ENCODE measurements around the gene DNAH2. TPM values are rescaled to one million over a fixed set of nuclear protein-coding genes. Genes with fewer than 3 reads are reported as not detected.

DNAH2 gene
- total RNA-seq, 1 donor from 2014 or later, result not detected

GRCh38 chr17:7881276-7882054 lies 163.9 kb downstream of the DNAH2 start:
- DNase-seq, result no peak

DNA sequence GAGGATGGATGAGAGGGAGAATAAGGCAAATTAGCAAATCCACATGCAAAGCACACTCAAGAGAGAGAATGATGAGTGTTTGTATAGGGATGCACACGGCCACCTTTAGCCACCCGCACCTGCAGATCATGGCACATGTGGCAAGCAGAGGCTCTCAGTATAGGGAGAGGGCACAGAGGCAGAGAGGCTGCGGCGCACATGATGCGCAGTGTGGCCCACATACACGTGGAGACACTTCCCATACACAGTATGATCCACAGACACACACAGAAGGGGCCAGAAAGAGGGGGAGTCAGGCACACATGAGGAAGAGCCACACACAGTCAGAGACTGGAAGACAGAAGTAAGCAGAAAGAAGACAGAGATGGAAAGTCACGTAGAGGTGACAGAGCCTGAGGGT lies 164.5 kb downstream of the DNAH2 start:
- no peak for DNase-seq

DNA sequence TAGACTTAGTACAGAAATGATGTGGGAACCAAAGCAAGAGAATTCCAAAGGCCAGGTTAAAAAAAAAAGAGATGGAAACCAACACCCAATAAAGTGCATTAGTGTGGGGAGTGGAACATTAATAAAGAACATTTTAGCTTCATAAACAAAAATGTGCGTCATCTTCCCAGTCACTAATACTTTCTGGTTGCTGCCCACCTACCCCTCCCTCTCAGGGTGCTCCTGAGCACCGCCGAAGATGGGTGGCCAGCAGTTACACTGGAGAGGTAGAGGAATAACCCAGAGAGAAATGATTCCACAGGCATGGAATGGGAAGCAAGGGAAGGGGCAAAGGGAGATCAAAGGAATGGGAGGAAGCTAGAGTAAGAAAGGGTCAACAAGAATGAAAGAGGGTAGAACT lies 165.1 kb downstream of the DNAH2 start:
- no peak for DNase-seq

Other genes starting within 250 kb of the DNAH2 start
- gene ZBTB4, start 238.1 kb upstream of the DNAH2 start, total RNA-seq, result 10.4 and 16.4 TPM in 2 replicates
- not detected in 2 replicates for gene SLC35G6, start 236.3 kb upstream of the DNAH2 start, total RNA-seq
- gene POLR2A, start 233.4 kb upstream of the DNAH2 start, total RNA-seq, result 81.2 and 139 TPM in 2 replicates
- 9.2 and 26.1 TPM in 2 replicates for gene TNFSF12, start 168.7 kb upstream of the DNAH2 start, total RNA-seq
- gene TNFSF13, start 159.0 kb upstream of the DNAH2 start, total RNA-seq, result 0.88 and 1.2 TPM in 2 replicates
- 79.8 and 89.3 TPM in 2 replicates for gene SENP3, start 155.8 kb upstream of the DNAH2 start, total RNA-seq
- 0.17 and 2.1 TPM in 2 replicates for gene CD68, start 138.1 kb upstream of the DNAH2 start, total RNA-seq
- gene MPDU1, start 133.9 kb upstream of the DNAH2 start, total RNA-seq, result 113 and 133 TPM in 2 replicates
- gene SOX15, start 127.7 kb upstream of the DNAH2 start, total RNA-seq, result 0.14 and 0.17 TPM in 2 replicates
- 38.8 and 51.1 TPM in 2 replicates for gene FXR2, start 102.8 kb upstream of the DNAH2 start, total RNA-seq
- 20.8 and 31.5 TPM in 2 replicates for gene SAT2, start 89.9 kb upstream of the DNAH2 start, total RNA-seq
- gene SHBG, start 87.6 kb upstream of the DNAH2 start, total RNA-seq, result 0.51 TPM in 1 of 2 replicates, not detected in the other
- not detected in 2 replicates for gene ATP1B2, start 66.8 kb upstream of the DNAH2 start, total RNA-seq
- 36.1 and 69.7 TPM in 2 replicates for gene TP53, start 30.3 kb upstream of the DNAH2 start, total RNA-seq
- 7.1 and 11.2 TPM in 2 replicates for gene WRAP53, start 29.3 kb upstream of the DNAH2 start, total RNA-seq
- gene EFNB3, start 12.5 kb upstream of the DNAH2 start, total RNA-seq, result 0.14 and 0.51 TPM in 2 replicates
- gene KDM6B, start 116.5 kb downstream of the DNAH2 start, total RNA-seq, result 7.6 and 10.6 TPM in 2 replicates
- gene TMEM88, start 137.3 kb downstream of the DNAH2 start, total RNA-seq, result 50.9 and 111 TPM in 2 replicates
- 63.2 and 129 TPM in 2 replicates for gene NAA38, start 139.8 kb downstream of the DNAH2 start, total RNA-seq
- gene CYB5D1, start 140.3 kb downstream of the DNAH2 start, total RNA-seq, result 15.1 and 17.9 TPM in 2 replicates
- gene CHD3, start 171.0 kb downstream of the DNAH2 start, total RNA-seq, result 108 and 132 TPM in 2 replicates
- 1.6 and 3.1 TPM in 2 replicates for gene RNF227, start 198.5 kb downstream of the DNAH2 start, total RNA-seq
- gene KCNAB3, start 212.1 kb downstream of the DNAH2 start, total RNA-seq, result 0.05 and 0.68 TPM in 2 replicates
- gene TRAPPC1, start 214.2 kb downstream of the DNAH2 start, total RNA-seq, result 46.1 and 67.5 TPM in 2 replicates
- 17.4 and 21.8 TPM in 2 replicates for gene CNTROB, start 214.5 kb downstream of the DNAH2 start, total RNA-seq

Measured in dermis blood vessel endothelial cell (primary cell).